ENCODE measurements around the gene SAMD9.
"Not testable (repeated sequence)": the region's sequence is repeated elsewhere in the genome, so short reads cannot be mapped to it uniquely, and the experiment has no call there.

The SAMD9 gene

DNA sequence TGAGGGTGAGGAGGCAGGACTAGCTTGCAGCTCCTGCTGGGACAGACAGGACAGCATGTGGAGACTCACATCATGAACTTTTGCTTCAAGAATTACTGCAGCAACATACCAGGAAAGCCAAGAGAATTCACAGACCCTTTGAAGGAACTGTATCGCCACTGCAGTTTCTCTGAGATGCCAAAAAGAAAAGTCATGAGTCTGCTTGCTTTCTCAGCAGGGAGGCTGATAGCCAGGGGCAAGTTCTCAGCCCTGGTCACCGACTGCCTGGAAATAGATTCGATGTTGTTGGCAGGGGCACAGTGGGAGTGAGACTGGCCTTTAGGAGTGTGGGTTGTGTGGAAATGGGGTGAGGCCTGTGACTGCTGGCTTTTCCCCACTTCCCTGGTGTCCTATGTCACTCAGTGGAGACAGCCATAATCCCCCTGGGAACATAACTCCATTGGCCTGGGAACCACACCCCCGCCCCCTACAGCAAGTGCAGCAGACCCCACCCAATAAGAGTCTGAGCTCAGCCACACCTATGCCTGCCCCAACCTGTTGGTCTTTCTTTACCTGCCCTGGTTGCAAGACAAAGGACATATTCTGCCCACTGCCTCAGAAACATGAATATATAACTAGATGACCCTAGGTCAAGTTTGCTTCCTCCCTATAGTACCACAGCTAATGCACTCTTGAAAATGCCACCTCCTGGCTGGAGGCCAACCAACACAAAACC is 1.6 kb upstream of the SAMD9 start:
- no peak for DNase-seq

DNA sequence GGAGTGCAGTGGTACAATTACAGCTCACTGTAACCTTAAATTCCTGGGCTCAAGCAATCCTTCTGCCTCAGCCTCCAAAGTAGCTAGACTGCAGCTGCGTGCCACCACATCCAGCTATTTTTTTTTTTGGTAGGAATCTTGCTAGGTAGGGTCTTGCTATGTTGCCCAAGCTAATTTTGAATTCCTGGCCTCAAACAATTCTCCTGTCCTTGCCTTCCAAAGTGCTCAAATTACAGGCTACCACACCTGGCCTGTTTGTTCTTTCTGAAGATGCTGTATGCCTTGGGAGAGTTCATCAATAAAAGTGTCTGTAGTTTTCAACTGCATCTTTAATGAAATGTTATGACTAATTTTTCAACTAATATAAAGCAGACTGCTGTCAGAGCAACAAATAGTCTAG is 452 bp downstream of the SAMD9 start:
- DNase-seq, result no peak

DNA sequence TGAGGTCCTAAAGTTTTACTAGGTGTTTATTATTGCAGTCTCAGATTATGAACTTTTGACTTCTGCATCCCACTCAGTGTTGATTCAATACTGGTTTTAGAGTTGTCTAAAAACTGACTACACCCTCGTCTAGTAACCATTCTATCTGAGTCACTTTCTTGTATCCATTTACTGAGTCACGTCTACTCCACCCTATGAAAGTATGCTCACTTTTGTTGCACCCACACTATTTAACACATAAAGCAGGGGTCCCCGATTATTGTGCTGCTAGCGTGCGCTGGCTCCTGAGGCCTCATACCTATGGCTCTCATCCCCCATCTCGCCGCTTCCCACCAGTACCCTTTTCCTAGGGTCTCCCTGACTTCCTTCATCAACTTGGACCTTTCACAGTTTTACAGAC is 2.0 kb downstream of the SAMD9 start:
- no peak for DNase-seq

DNA sequence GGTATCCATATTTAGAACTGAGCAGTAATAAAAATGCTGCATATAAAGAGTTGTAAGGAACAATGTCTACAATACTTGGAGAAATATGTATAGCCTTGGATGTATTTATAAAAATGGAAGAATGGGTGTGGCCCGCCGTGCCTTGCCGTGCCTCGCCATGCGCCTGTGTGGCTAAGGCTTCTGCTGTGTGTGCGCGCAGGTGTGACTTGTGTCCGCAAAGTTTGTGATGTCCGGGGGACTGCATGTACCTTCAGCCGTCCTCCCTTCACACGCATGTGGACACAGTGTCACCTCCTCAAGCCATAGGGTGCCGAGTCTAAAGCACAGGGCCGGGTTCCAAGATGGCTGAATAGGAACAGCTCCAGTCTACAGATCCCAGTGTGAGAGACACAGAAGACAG is 9.8 kb downstream of the SAMD9 start:
- no peak for DNase-seq

DNA sequence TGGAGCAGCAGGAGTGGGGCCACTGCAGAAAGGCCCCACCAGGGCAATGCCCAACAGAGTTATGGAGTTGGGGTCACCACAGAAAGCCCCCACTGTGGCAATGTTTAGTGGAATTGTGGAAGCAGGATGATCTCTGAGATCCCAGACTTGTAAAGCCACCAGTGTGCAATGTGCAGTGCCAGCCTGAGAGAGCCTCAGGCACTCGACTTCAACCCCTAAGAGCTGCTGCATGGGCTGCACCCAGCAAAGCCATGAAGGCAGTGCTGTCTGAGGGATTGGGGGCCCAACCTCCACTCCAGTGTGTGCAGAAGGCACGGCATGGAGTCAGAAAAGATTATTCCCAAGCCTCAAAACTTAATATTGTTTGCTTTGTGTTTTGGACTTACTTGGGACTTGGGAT is 20.4 kb downstream of the SAMD9 start:
- DNase-seq, result no peak

DNA sequence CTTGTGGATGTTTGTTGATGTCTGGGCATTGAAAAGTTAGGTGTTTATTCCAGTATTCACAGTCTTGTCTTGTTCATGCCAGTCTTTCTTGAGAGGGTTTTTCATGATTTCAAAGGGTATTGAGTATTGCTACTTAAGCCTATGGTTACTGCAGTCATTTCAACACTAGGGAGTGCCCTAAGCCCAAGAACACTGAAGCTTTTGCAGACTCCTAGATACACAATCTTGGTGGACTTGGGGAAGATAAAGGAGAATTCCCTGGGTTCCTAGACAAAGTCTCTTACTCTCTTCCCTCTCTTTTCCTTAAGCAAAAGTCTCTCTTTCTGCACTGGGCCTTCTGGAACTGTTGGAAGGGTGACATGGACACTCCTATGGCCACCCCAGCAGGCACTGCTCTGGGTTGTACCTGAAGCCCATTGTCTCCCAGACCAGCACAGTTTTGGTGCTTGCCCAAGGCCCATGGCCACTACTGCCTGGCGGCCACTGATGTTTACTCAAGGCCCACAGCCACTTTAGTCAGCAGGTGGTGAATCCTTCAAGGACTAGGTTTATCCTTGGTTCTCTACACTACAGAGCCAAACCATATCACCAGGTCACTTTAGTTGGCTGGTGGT is 24.9 kb downstream of the SAMD9 start:
- DNase-seq, result no peak

DNA sequence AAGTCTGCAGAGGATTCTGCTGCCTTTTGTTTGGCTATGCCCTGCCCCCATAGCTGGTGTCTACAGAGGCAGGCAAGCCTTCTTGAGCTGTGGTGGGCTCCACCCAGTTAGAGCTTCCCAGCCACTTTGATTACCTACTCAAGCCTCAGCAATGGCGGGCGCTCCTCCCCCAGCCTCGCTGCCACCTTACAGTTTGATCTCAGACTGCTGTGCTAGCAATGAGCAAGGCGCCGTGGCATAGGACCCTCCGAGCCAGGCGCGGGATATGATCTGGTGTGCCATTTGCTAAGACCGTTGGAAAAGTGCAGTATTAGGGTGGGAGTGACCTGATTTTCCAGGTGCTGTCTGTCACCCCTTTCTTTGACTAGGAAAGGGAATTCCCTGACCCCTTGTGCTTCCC is 44.4 kb downstream of the SAMD9 start:
- DNase-seq, result not testable (repeated sequence)

DNA sequence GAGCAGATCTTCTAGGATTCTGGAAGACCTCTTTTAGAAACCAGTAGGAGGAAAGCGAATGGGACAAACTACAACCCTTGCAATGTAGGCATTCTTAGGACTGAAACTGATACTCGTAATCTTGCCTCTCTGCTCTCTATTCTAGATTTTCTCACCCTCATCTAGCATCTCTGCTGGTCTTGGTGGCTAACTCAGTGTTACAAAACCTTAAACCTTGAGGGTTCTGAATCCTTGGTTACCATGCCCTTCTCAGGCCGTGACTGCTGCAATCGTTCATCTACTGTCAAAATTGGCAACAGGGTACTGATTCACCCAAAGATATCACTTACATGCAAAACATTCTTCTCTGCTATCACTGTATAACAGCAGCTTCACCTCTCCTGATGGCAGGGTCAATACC is 55.2 kb downstream of the SAMD9 start:
- DNase-seq, result no peak

DNA sequence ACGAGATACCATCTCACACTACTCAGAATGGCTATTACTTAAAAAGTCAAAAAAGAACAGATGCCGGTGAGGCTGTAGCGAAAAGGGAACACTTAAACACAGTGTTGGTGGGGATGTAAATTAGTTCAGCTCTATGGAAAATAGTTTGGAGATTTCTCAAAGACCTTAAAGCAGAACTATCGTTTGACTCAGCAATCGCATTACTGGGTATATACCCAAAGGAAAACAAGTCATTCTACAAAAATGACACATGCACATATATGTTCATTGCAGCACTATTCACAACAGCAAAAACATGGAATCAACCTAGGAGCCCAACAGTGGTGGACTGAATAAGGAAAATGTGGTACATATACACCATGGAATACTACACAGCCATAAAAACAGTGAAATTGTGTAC is 56.9 kb downstream of the SAMD9 start:
- DNase-seq, result no peak

DNA sequence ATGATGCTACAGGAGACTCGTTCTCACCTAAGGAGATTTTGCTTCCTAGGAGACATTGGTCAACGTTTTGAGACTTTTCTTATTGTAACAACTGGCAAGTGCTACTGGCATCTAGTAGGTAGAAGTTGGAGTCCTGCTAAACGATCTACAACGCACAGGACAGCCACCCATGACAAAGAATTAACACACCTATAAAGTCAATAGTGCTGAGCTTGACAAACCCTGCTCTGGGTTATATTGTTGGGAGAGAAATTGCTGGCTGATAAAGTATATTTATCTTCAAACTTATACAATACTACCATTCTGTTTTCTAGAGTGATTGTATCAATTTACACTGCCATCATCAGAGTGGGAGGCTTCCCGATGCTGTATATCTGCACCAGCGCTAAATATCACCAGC is 57.8 kb downstream of the SAMD9 start:
- DNase-seq, result no peak

DNA sequence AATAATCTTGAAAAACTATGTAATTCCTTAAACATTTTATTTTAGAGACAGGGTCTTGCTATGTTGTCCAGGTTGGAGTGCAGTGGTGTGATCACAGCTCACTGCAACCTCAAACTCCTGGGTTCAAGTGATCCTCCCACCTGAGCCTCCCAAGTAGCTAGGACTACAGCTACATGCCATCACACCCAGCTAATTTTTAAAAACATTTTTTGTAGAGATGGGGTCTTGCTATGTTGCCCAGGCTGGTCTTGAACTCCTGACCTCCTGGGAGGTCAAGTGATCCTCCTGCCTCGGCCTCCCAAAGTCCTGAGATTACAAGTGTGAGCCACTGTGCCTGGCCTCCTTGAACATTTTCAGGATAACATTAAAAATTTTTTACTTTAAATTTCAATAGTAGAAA is 61.2 kb downstream of the SAMD9 start:
- not testable (repeated sequence) for DNase-seq

DNA sequence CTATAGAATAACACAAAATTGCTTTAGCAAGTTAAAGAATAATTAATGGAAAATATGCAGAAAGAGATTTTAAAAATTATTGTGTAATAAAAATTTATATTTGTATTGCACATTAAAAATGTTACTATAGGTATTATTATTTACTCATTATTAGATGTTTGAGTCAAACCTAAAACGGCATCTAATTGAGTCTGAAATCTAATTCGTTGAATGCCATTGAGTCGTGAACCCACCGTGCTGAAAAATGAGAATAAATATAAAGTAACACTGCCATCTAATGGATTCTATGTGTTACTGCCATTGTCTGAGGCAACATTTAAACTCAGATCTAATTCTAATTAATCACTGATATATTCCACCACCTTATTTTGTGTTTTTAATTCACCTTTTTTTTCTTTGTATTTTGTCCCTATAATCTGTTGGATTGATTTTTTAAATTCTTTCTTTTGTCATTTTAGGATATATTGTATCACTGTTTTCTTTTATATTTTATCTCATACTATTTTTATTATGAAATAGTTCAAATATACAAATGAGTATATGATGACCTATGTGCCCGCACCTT is 62.2 kb downstream of the SAMD9 start:
- no peak for DNase-seq

DNA sequence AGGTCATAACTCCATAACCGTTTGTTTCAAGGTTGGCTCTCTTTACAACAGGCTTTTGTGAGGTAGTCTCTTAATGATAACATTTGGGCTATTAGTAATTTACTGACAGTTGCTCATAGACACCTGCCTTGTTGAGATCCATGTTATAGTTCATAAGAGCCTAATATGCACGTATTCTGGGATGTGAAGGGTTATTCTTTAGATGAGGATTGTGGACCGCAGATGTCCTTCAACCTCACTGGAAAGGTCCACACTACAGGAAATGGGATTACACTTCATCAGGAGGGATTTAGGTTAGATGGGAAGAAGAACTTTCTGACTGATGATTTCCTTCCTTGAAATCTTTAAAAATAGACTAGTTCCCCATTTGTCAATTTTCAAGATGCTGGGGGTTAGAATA is 62.8 kb downstream of the SAMD9 start:
- DNase-seq, result no peak

DNA sequence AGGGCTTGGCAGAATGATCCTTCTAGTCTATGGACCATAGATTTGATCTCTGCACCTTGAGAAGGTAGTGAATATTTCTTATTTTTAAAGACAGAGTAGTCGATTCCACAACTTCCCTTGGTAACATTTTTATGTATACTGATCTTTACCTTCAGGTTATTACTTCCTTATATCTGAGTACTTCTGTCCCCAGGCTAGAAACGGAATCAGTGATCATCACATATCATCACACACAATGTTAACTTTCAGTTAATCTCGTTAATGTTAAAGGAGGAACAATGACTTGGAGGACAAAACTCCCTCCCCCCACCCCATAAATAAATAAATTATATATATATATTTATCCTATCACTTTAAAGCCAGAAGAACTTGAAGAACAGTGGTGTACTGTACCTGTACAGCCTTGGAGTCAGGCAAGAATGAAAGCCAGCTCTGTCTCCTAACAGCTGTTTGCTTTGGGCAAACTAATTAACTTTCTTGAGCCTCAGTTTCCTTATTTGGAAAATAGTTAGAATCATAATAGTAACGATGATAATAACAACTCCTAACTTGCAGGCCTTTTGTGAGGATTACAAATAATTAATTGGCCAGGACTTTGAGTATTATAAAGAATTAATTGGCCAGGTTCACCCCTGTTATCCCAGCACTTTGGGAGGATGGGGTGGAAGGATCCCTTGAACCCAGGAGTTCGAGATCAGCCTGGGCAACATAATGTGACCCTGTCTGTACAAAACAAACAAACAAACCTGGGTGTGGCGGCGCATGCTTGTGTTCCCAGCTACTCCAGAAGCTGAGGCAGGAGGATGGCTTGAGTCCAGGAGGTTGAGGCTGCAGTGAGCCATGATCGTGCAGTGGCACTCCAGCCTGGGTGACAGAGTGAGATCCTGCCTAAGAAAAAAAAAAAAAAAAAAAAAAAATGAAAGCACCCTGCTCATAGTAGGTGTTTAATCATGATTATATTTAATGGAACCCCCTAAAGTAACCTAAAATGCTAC is 63.5 kb downstream of the SAMD9 start:
- DNase-seq, result no peak

DNA sequence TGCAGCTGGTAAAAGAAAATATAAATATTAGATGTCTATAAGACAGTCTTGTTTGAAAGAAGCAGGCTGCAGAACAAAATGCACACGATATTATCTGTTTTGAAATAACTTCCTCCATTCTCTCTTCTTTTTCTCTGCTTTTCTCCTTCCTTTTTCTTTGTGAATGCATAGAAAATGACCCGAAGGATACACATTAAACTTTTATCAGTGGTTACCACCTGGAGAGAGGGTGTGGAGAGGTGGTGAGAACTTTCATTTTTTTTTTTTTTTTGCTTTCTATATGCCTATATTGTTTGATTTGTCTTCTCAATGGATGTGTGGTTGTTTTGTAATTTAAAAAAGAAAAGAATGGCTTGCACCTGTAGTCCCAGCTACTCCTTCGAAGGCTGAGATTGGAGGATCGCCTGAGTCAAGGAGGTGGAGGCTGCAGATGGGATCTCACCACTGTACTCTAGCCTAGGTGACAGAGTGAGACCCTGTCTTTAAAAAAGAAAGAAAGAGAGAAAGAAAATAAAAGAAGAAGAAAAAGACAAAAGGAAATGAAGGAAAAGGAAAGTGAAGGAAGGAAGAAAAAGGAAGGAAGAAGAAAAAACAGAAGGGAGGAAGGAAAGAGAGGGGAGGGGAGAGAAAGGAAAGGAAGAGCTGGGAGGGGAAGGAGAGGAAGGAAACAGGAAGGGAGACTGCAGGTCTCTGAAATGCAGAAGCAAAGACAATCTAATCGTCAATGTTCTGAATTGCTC is 64.4 kb downstream of the SAMD9 start:
- DNase-seq, result no peak

DNA sequence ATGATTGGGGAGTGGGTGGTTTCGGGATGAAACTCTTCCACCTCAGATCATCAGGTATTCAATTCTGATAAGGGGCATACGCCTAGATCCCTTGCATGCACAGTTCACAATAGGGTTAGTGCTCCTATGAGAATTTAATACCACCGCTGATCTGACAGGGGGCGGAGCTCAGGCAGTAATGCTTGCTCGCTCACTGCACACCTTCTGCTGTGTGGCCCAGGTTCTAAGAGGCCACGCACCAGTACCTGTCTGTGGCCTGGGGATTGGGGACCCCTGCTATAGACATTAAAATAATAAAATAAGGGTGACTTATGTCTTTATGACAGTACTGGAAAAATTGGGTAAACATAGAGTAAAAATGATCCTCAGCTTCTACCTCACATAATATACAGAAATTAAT is 66.1 kb downstream of the SAMD9 start:
- no peak for DNase-seq

Data from T1000 (cell line).